Loucy (cell line): Measurements from ENCODE around the gene CNTNAP2.

Experiments
- H2AFZ ChIP-seq: fragments of 200-600 bp; sonication (generic); 2 replicates; pipeline ENCODE4 v1.6.0; 2016; ENCODE audit warnings: antibody characterized with exemption, mild to moderate bottlenecking, low read length, moderate library complexity
- H3F3A ChIP-seq: fragments of 200-600 bp; 2 replicates; pipeline ENCODE4 v1.6.0; 2016; ENCODE audit warnings: antibody characterized with exemption, low read depth, mild to moderate bottlenecking
- H3K27me3 ChIP-seq: fragments of 200-600 bp; sonication (generic); 2 replicates; pipeline ENCODE4 v1.6.1; 2014; ENCODE audit warnings: low read length, mild to moderate bottlenecking; ENCODE audit not compliant: insufficient read depth, poor library complexity, severe bottlenecking
- H3K36me3 ChIP-seq: fragments of 200-600 bp; sonication (generic); 2 replicates; pipeline ENCODE4 v1.6.1; 2016; ENCODE audit warnings: low read length; ENCODE audit not compliant: insufficient read depth
- H3K4me1 ChIP-seq: fragments of 200-600 bp; sonication (generic); 2 replicates; pipeline ENCODE4 v1.5.1; 2014; ENCODE audit warnings: low read length, mild to moderate bottlenecking; ENCODE audit not compliant: insufficient read depth, poor library complexity, severe bottlenecking
- H3K4me2 ChIP-seq: fragments of 200-600 bp; sonication (generic); 2 replicates; pipeline ENCODE4 v1.6.0; 2014; ENCODE audit warnings: antibody characterized with exemption, low read length, low read depth, mild to moderate bottlenecking; ENCODE audit not compliant: poor library complexity, severe bottlenecking
- H3K4me3 ChIP-seq: fragments of 200-600 bp; sonication (generic); 2 replicates; pipeline ENCODE4 v1.5.1; 2014; ENCODE audit warnings: low read length, mild to moderate bottlenecking, mixed read lengths; ENCODE audit not compliant: poor library complexity, severe bottlenecking
- H3K79me2 ChIP-seq: fragments of 200-600 bp; sonication (generic); 2 replicates; pipeline ENCODE4 v1.6.1; 2014; ENCODE audit warnings: low read length; ENCODE audit not compliant: insufficient read depth
- H3K9ac ChIP-seq: fragments of 200-600 bp; sonication (generic); 2 replicates; pipeline ENCODE4 v1.6.0; 2014; ENCODE audit warnings: mild to moderate bottlenecking, low read depth, low read length, moderate library complexity; ENCODE audit not compliant: poor library complexity, severe bottlenecking
- H3K9me2 ChIP-seq: fragments of 200-600 bp; sonication (generic); replicated peaks from 2 replicates; pipeline ENCODE4 v1.6.1; 2016; ENCODE audit warnings: low read depth, low read length, mixed read lengths
- H3K9me3 ChIP-seq: fragments of 200-600 bp; sonication (generic); 2 replicates; pipeline ENCODE4 v1.6.1; 2014; ENCODE audit warnings: mild to moderate bottlenecking, antibody characterized with exemption, low read length, low read depth; ENCODE audit not compliant: insufficient read depth
- H4K20me1 ChIP-seq: fragments of 200-600 bp; sonication (generic); 2 replicates; pipeline ENCODE4 v1.6.0; 2014; ENCODE audit warnings: antibody characterized with exemption, low read length, mild to moderate bottlenecking; ENCODE audit not compliant: insufficient read depth, poor library complexity, severe bottlenecking
- EZH2phosphoT487 ChIP-seq: fragments of 200-600 bp; IDR thresholded peaks from 2 replicates; pipeline ENCODE4 v1.6.1; 2018; ENCODE audit warnings: antibody characterized with exemption, mild to moderate bottlenecking, moderate library complexity, borderline replicate concordance
- TF ChIP-seq, protein P1 (sequence below): fragments of 200-600 bp; sonication (generic); conservative IDR thresholded peaks from 2 replicates; pipeline ENCODE4 v1.5.1; 2014; ENCODE audit warnings: mild to moderate bottlenecking, antibody characterized with exemption, low read length

Gene CNTNAP2

GRCh38 chr7:146129296-146129695, 12.7 kb downstream of the CNTNAP2 start:
- Histone ChIP-seq H3K9ac (no peak overlapping the region), H3K27me3 (no peaks in the 10 kb centered on the region), H3K4me3 (no peak overlapping the region), H3K4me2 (no peak overlapping the region), H2AFZ (no peak overlapping the region), H3K9me2 (no peaks in the 10 kb centered on the region), H3K4me1 (no peaks in the 10 kb centered on the region), H3K36me3 (no peaks in the 10 kb centered on the region), H3K79me2 (no peaks in the 10 kb centered on the region), H3K9me3 (no peaks in the 10 kb centered on the region), H3F3A (no peaks in the 10 kb centered on the region), H4K20me1 (no peaks in the 10 kb centered on the region)
- TF ChIP-seq, protein P1, sequence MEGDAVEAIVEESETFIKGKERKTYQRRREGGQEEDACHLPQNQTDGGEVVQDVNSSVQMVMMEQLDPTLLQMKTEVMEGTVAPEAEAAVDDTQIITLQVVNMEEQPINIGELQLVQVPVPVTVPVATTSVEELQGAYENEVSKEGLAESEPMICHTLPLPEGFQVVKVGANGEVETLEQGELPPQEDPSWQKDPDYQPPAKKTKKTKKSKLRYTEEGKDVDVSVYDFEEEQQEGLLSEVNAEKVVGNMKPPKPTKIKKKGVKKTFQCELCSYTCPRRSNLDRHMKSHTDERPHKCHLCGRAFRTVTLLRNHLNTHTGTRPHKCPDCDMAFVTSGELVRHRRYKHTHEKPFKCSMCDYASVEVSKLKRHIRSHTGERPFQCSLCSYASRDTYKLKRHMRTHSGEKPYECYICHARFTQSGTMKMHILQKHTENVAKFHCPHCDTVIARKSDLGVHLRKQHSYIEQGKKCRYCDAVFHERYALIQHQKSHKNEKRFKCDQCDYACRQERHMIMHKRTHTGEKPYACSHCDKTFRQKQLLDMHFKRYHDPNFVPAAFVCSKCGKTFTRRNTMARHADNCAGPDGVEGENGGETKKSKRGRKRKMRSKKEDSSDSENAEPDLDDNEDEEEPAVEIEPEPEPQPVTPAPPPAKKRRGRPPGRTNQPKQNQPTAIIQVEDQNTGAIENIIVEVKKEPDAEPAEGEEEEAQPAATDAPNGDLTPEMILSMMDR = no peak
- TF ChIP-seq EZH2phosphoT487 = no peak

GRCh38 chr7:146129997-146130396, 13.4 kb downstream of the CNTNAP2 start:
- TF ChIP-seq EZH2phosphoT487 = no peak
- TF ChIP-seq, protein P1 = no peak
- H3K79me2 ChIP-seq = no peaks in the 10 kb centered on the region

DNA sequence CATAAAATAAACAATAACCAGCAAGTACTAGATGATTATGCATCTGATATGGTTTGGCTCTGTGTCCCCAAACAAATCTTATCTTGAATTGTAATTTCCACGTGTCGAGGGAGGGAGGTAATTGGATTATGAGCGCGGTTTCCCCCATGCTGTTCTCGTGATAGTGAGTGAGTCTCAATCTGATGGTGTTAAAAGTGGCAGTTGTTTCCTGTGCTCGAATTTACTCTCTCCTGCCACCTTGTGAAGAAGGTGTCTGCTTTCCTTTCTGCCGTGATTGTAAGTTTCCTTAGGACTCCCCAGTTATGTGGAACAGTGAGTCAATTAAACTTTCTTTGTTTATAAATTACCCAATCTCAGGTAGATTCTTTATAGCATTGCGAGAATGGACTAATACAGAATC, 15.1 kb downstream of the CNTNAP2 start:
- Histone ChIP-seq H3K4me3 (no peak overlapping the region), H3K79me2 (no peaks in the 10 kb centered on the region), H3K4me1 (no peaks in the 10 kb centered on the region), H2AFZ (no peak overlapping the region), H3F3A (no peaks in the 10 kb centered on the region), H3K36me3 (no peaks in the 10 kb centered on the region), H3K27me3 (no peaks in the 10 kb centered on the region), H3K4me2 (no peak overlapping the region), H3K9ac (no peak overlapping the region), H4K20me1 (no peaks in the 10 kb centered on the region), H3K9me2 (no peaks in the 10 kb centered on the region), H3K9me3 (no peaks in the 10 kb centered on the region)
- TF ChIP-seq, protein P1 = no peak
- TF ChIP-seq EZH2phosphoT487 = no peak

More at GRCh38 chr7:146129997-146130396, 13.4 kb downstream of the CNTNAP2 start:
- no peaks in the 10 kb centered on the region for H3K27me3 ChIP-seq
- no peaks in the 10 kb centered on the region for H3K36me3 ChIP-seq
- H3K4me1 ChIP-seq = no peaks in the 10 kb centered on the region
- no peak overlapping the region for H3K9ac ChIP-seq
- H3K4me3 ChIP-seq = no peak overlapping the region
- no peak overlapping the region for H2AFZ ChIP-seq
- H3K9me3 ChIP-seq = no peaks in the 10 kb centered on the region
- H3K9me2 ChIP-seq = no peaks in the 10 kb centered on the region
- H3K4me2 ChIP-seq = no peak overlapping the region
- no peaks in the 10 kb centered on the region for H3F3A ChIP-seq
- H4K20me1 ChIP-seq = no peaks in the 10 kb centered on the region
